ENCODE measurements around the gene CPNE1. TPM values are rescaled to one million over a fixed set of nuclear protein-coding genes. Genes with fewer than 3 reads are reported as not detected.

The CPNE1 gene
- total RNA-seq, 1 experiment from 2014 or later = 155 TPM

DNA sequence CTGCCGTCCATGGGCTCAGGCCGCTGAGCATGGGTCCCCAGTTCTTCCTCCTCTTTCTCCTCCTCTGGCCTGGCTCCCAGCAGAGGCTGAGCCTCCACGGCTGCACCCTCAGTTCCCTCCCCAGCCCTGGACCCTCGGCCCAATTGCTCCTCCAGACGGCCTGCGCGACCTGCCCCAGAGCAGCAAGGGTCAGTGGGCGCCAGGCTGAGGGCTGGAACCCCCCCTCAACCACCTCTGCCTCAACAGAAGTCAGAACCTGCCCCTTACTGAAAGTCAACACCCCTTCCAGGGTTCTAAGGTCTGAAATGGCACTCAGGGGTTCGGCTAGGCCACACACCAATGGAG lies 65.0 kb downstream of the CPNE1 start:
- Histone ChIP-seq H3K27ac (ENCODE audit: insufficient read length, low read depth, low read length) (no peak overlapping the region), H2BK15ac (ENCODE audit: low read depth, low read length) (no peak overlapping the region), H3T11ph (ENCODE audit: low read length) (no peak overlapping the region), H3K18ac (ENCODE audit: insufficient read length, low read depth, low read length) (no peak overlapping the region), H2AK5ac (ENCODE audit: insufficient read length, low read length) (no peak overlapping the region), H3K27me3 (ENCODE audit: insufficient read depth, low read length) (peaks cover 12% of the 10 kb centered on the region; the same call in 1 of the 2 replicates), H4K5ac (ENCODE audit: insufficient read length, low read depth, low read length) (no peak overlapping the region), H2BK12ac (ENCODE audit: insufficient read length, low read depth, low read length) (no peak overlapping the region), H3K23me2 (ENCODE audit: insufficient read length, low read depth, low read length, poor library complexity, severe bottlenecking) (peaks cover 16% of the 10 kb centered on the region), H3K79me2 (ENCODE audit: insufficient read depth, low read length) (no peaks in the 10 kb centered on the region), H4K8ac (replicated peaks; ENCODE audit: insufficient read length, low read depth, low read length) (no peak overlapping the region), H4K91ac (ENCODE audit: insufficient read length, low read depth, low read length) (no peak overlapping the region), H2BK20ac (ENCODE audit: low read depth, low read length, poor library complexity, severe bottlenecking) (no peak overlapping the region), H3K9me3 (ENCODE audit: control insufficient read depth, low read depth, low read length) (no peaks in the 10 kb centered on the region), H3K9ac (ENCODE audit: extremely low read depth, insufficient read length, low read length) (no peak overlapping the region), H3K4ac (ENCODE audit: low read depth, low read length) (no peak overlapping the region), H3K14ac (ENCODE audit: insufficient read depth, low read length) (no peak overlapping the region), H3K23ac (ENCODE audit: insufficient read length, low read depth, low read length) (no peak overlapping the region), H2BK120ac (ENCODE audit: low read depth, low read length, poor library complexity, severe bottlenecking) (no peak overlapping the region), H2AFZ (ENCODE audit: low read length) (no peak overlapping the region), H3K4me1 (ENCODE audit: insufficient read depth, low read length) (no peaks in the 10 kb centered on the region), H2BK5ac (ENCODE audit: insufficient read length, low read length) (no peak overlapping the region), H3K4me2 (ENCODE audit: insufficient read depth, insufficient read length, low read length) (no peak overlapping the region), H3K56ac (ENCODE audit: insufficient read length, low read depth, low read length) (no peak overlapping the region), H3K79me1 (ENCODE audit: insufficient read depth, low read depth, low read length, poor library complexity, severe bottlenecking) (no peaks in the 10 kb centered on the region), H4K20me1 (ENCODE audit: control insufficient read depth, insufficient read depth, insufficient read length) (no peaks in the 10 kb centered on the region)
- H3K27me3 Mint-ChIP-seq (ENCODE audit: low read depth) = peaks cover 69% of the 10 kb centered on the region
- TF ChIP-seq, protein P1, sequence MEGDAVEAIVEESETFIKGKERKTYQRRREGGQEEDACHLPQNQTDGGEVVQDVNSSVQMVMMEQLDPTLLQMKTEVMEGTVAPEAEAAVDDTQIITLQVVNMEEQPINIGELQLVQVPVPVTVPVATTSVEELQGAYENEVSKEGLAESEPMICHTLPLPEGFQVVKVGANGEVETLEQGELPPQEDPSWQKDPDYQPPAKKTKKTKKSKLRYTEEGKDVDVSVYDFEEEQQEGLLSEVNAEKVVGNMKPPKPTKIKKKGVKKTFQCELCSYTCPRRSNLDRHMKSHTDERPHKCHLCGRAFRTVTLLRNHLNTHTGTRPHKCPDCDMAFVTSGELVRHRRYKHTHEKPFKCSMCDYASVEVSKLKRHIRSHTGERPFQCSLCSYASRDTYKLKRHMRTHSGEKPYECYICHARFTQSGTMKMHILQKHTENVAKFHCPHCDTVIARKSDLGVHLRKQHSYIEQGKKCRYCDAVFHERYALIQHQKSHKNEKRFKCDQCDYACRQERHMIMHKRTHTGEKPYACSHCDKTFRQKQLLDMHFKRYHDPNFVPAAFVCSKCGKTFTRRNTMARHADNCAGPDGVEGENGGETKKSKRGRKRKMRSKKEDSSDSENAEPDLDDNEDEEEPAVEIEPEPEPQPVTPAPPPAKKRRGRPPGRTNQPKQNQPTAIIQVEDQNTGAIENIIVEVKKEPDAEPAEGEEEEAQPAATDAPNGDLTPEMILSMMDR (conservative IDR thresholded peaks at IDR 0.05) = no peak
- no CpG with 5 or more reads among the region's 9 CpGs for WGBS (ENCODE audit: extremely low coverage, insufficient read length, low lambda C conversion rate)
- peak overlapping the region in 1 of 2 experiments; percentile 7; a peak in 2 of 5 replicates for H3K4me3 Mint-ChIP-seq
- H3K4me1 Mint-ChIP-seq = peaks cover 10 to 14% of the 10 kb centered on the region in 2 experiments; a peak in 3 of 4 replicates
- no peaks in the 10 kb centered on the region for H3K9me3 Mint-ChIP-seq
- H3K27ac Mint-ChIP-seq = no peak overlapping the region
- no peaks in the 10 kb centered on the region; a peak in 1 of 7 replicates for H3K36me3 Mint-ChIP-seq (ENCODE audit: insufficient read depth in 1 of 3, low read depth in 3 of 3)
- DNase-seq = no peak

Measured in H9 (cell line).